H1 (cell line): ENCODE results near the gene MROH2B. TPM values are rescaled to one million over a fixed set of nuclear protein-coding genes. Genes with fewer than 3 reads are reported as not detected.

Source experiments
- CTCF ChIA-PET: fragments of 300-600 bp; sonication (Branson Sonifier 250); formaldehyde crosslinking; loops from one replicate; lab custom pipeline; 2021; ENCODE audit not compliant: partially characterized antibody; lab: Charles Lee
- POLR2A ChIA-PET: fragments of 300-600 bp; sonication (Branson Sonifier 250); formaldehyde crosslinking; loops from one replicate; lab custom pipeline; 2021; ENCODE audit warnings: inconsistent platforms; ENCODE audit not compliant: partially characterized antibody; lab: Charles Lee
- DNase-seq, 2 experiments: peaks; one replicate each; pipeline versions ENCODE4 v3.0.0 to v3.0.0-alpha.2; 2010 to 2022; ENCODE audit warnings: low spot score in 2 of 2, low read depth in 1 of 2, mixed read lengths in 1 of 2
- FAIRE-seq: peaks from 2 replicates; lab custom pipeline; 2011; peaks lifted over from hg19 to GRCh38; lab: Jason Lieb, UNC
- H2AFZ ChIP-seq: 2 replicates; pipeline ENCODE4 v1.8.1; 2012; ENCODE audit warnings: low read length, inconsistent platforms
- H2AK5ac ChIP-seq: 2 replicates; pipeline ENCODE4 v1.6.1; 2013; ENCODE audit warnings: low read depth, low read length
- H2BK120ac ChIP-seq: replicated peaks from 2 replicates; pipeline ENCODE3; 2013; ENCODE audit warnings: low read depth, low read length, inconsistent platforms
- H2BK12ac ChIP-seq: 2 replicates; pipeline ENCODE4 v1.6.1; 2013; ENCODE audit warnings: low read depth, low read length
- H2BK15ac ChIP-seq: 2 replicates; pipeline ENCODE4 v1.6.1; 2013; ENCODE audit warnings: low read length
- H2BK20ac ChIP-seq: 2 replicates; pipeline ENCODE4 v1.6.1; 2013; ENCODE audit warnings: low read length
- H2BK5ac ChIP-seq: 2 replicates; pipeline ENCODE4 v1.6.1; 2013; ENCODE audit warnings: low read depth, low read length
- H3K14ac ChIP-seq: 2 replicates; pipeline ENCODE4 v1.6.1; 2013; ENCODE audit warnings: inconsistent platforms; ENCODE audit not compliant: insufficient read length
- H3K18ac ChIP-seq: 2 replicates; pipeline ENCODE4 v1.6.1; 2013; ENCODE audit warnings: low read length; ENCODE audit errors: extremely low read depth
- H3K23ac ChIP-seq: 2 replicates; pipeline ENCODE4 v1.6.1; 2013; ENCODE audit warnings: inconsistent platforms; ENCODE audit not compliant: insufficient read length
- H3K23me2 ChIP-seq: 2 replicates; pipeline ENCODE4 v1.6.1; 2013; ENCODE audit warnings: low read depth, low read length
- H3K27ac ChIP-seq: 2 replicates; pipeline ENCODE4 v1.6.1; 2011; ENCODE audit warnings: low read depth, low read length, inconsistent platforms
- H3K27me3 ChIP-seq, 4 experiments: replicated peaks in 1 of 4; 1 replicate in 1 of 4; 2 replicates in 3 of 4; pipeline versions ENCODE4 v1.6.1 to v1.8.1; 2011 to 2013; ENCODE audit warnings: low read length in 3 of 4, mild to moderate bottlenecking in 3 of 4, inconsistent platforms in 2 of 4, mixed read lengths in 2 of 4, moderate library complexity in 1 of 4; ENCODE audit not compliant: control insufficient read depth in 3 of 4, insufficient read depth in 3 of 4; ENCODE audit errors: extremely low read depth in 1 of 4
- H3K36me3 ChIP-seq, 4 experiments: 2 replicates each; pipeline versions ENCODE4 v1.6.1 to v1.8.1; 2011 to 2013; ENCODE audit warnings: mild to moderate bottlenecking in 4 of 4, low read length in 3 of 4, moderate library complexity in 2 of 4, control low read depth in 1 of 4, inconsistent platforms in 1 of 4; ENCODE audit not compliant: insufficient read depth in 4 of 4, control insufficient read depth in 2 of 4
- H3K4ac ChIP-seq: replicated peaks from 2 replicates; pipeline ENCODE3; 2013; ENCODE audit warnings: low read length, low read depth, mixed read lengths, inconsistent platforms; ENCODE audit not compliant: insufficient read length
- H3K4me1 ChIP-seq, 4 experiments: replicated peaks in 1 of 4; 1 replicate in 1 of 4; 2 replicates in 3 of 4; pipeline versions ENCODE4 v1.6.1 to v1.8.1; 2011 to 2013; ENCODE audit warnings: low read length in 3 of 4, inconsistent platforms in 2 of 4, mixed read lengths in 1 of 4; ENCODE audit not compliant: insufficient read depth in 4 of 4, control insufficient read depth in 3 of 4
- H3K4me2 ChIP-seq, 2 experiments: 2 replicates each; pipeline versions ENCODE4 v1.6.1 to v1.8.1; 2011 to 2013; ENCODE audit warnings: low read depth in 2 of 2, low read length in 2 of 2, control low read depth in 1 of 2, inconsistent platforms in 1 of 2, mild to moderate bottlenecking in 1 of 2; ENCODE audit not compliant: insufficient read depth in 1 of 2
- H3K4me3 ChIP-seq, 4 experiments: fragments of 200-600, 300-600 bp in 1 of 4; sonication (generic), shearing (Covaris generic), sonication (Bioruptor Twin) in 1 of 4; 2 replicates each; pipeline versions ENCODE4 v1.5.1 to v1.8.1; 2011 to 2016; ENCODE audit warnings: low read length in 4 of 4, low read depth in 3 of 4, control low read depth in 2 of 4, inconsistent platforms in 2 of 4, mild to moderate bottlenecking in 2 of 4, mixed read lengths in 1 of 4, moderate library complexity in 1 of 4; ENCODE audit not compliant: insufficient read depth in 2 of 4; ENCODE audit errors: extremely low read depth in 1 of 4
- H3K56ac ChIP-seq: replicated peaks from 2 replicates; pipeline ENCODE3; 2013; ENCODE audit warnings: low read depth, mild to moderate bottlenecking, mixed read lengths, low read length, inconsistent platforms; ENCODE audit not compliant: insufficient read length
- H3K79me1 ChIP-seq: 2 replicates; pipeline ENCODE4 v1.6.1; 2013; ENCODE audit warnings: low read depth, low read length, control low read depth
- H3K79me2 ChIP-seq, 2 experiments: 2 replicates each; pipeline versions ENCODE4 v1.6.1 to v1.8.1; 2012 to 2013; ENCODE audit warnings: low read length in 2 of 2, mild to moderate bottlenecking in 2 of 2, inconsistent platforms in 1 of 2; ENCODE audit not compliant: insufficient read depth in 2 of 2, control insufficient read depth in 1 of 2
- H3K9ac ChIP-seq, 4 experiments: replicated peaks in 1 of 4; 1 replicate in 1 of 4; 2 replicates in 3 of 4; pipeline versions ENCODE4 v1.6.1 to v1.8.1; 2011 to 2013; ENCODE audit warnings: low read depth in 3 of 4, low read length in 3 of 4, control low read depth in 2 of 4, mild to moderate bottlenecking in 2 of 4, moderate library complexity in 2 of 4, inconsistent platforms in 1 of 4; ENCODE audit errors: extremely low read depth in 1 of 4
- H3K9me3 ChIP-seq, 2 experiments: 2 replicates each; pipeline versions ENCODE4 v1.6.1 to v1.8.1; 2012 to 2013; ENCODE audit warnings: mild to moderate bottlenecking in 2 of 2, moderate library complexity in 2 of 2, control low read depth in 1 of 2, inconsistent platforms in 1 of 2, low read depth in 1 of 2, low read length in 1 of 2, mixed read lengths in 1 of 2; ENCODE audit not compliant: insufficient read depth in 2 of 2
- H4K20me1 ChIP-seq, 2 experiments: replicated peaks in 1 of 2; 2 replicates each; pipeline versions ENCODE3 to v1.8.1; 2011 to 2013; ENCODE audit warnings: inconsistent platforms in 2 of 2, low read length in 2 of 2, mild to moderate bottlenecking in 1 of 2; ENCODE audit not compliant: insufficient read depth in 2 of 2, control insufficient read depth in 1 of 2
- H4K5ac ChIP-seq: 2 replicates; pipeline ENCODE4 v1.6.1; 2013; ENCODE audit warnings: low read length, low read depth, mixed read lengths, inconsistent platforms; ENCODE audit not compliant: insufficient read length
- H4K8ac ChIP-seq: 2 replicates; pipeline ENCODE4 v1.8.0; 2013; ENCODE audit warnings: mild to moderate bottlenecking, moderate library complexity, low read length, inconsistent platforms; ENCODE audit not compliant: insufficient read depth; ENCODE audit errors: extremely low read depth
- H4K91ac ChIP-seq: replicated peaks from 2 replicates; pipeline ENCODE3; 2013; ENCODE audit warnings: low read length, mixed read lengths, inconsistent platforms; ENCODE audit not compliant: insufficient read length
- EZH2 ChIP-seq: fragments of 200-600 bp; sonication (generic); IDR thresholded peaks from 2 replicates; pipeline ENCODE4 v1.7.1; 2012; ENCODE audit warnings: low read depth, mild to moderate bottlenecking, moderate library complexity, low read length, inconsistent platforms; ENCODE audit not compliant: severe bottlenecking
- NANOG ChIP-seq: IDR thresholded peaks from 2 replicates; pipeline ENCODE4 v1.6.1; 2011; ENCODE audit warnings: low read length, low read depth, mild to moderate bottlenecking, inconsistent platforms; ENCODE audit not compliant: insufficient read depth, poor library complexity, severe bottlenecking
- SRF ChIP-seq: IDR thresholded peaks from 2 replicates; pipeline ENCODE4 v1.6.1; 2011; ENCODE audit warnings: mild to moderate bottlenecking, low read depth, low read length, moderate library complexity
- TEAD4 ChIP-seq: IDR thresholded peaks from 2 replicates; pipeline ENCODE4 v1.6.1; 2012; ENCODE audit warnings: low read depth, low read length, inconsistent platforms, mixed read lengths
- WGBS, 2 experiments: shearing (Covaris generic) in 1 of 2; methylation state at CpG; one replicate each; pipeline versions ENCODE4 v1.1.6 to v1.1.7; 2013 to 2015; ENCODE audit warnings: low lambda C conversion rate in 2 of 2, mixed read lengths in 2 of 2, inconsistent platforms in 1 of 2, low coverage in 1 of 2, missing lambda C conversion rate in 1 of 2; ENCODE audit not compliant: insufficient replicate concordance in 2 of 2, insufficient coverage in 1 of 2, insufficient read length in 1 of 2; ENCODE audit errors: extremely low coverage in 1 of 2, missing lambda C conversion rate in 1 of 2; 5-methylcytosine and 5-hydroxymethylcytosine counted together
- polyA plus RNA-seq, 7 experiments: library from polyadenylated mRNA; depleted of rRNA in 3 of 7; stranded (reverse) in 5 of 7; unstranded in 2 of 7; fragments of >200 nt in 5 of 7; fragments of 200-250 nt in 2 of 7; gene quantifications; 1 replicate in 5 of 7; 2 replicates in 1 of 7; 4 replicates in 1 of 7; pipeline versions ENCODE4 v1.2.1 to v1.2.3, GENCODE V29; 2011 to 2013; ENCODE audit warnings: missing spikeins in 2 of 7, mixed read lengths in 2 of 7
- total RNA-seq: library from RNA; stranded (reverse); fragmentation: NEBNext Ultra II Directional; extraction: Animal tissue kit (Norgen Biotek cat#: 25700); gene quantifications from 2 replicates; pipeline ENCODE4 v1.2.1, GENCODE V29; 2021
- TF ChIP-seq, protein P1 (sequence below): IDR thresholded peaks from 2 replicates; pipeline ENCODE4 v1.6.1; 2011; ENCODE audit warnings: low read length, improper control_type of control experiment
- TF ChIP-seq, protein P2 (sequence below): IDR thresholded peaks from 2 replicates; pipeline ENCODE4 v1.6.1; 2012; ENCODE audit warnings: low read length, inconsistent platforms

MROH2B gene
- total and polyA plus RNA-seq, 2 of the 8 experiments (the other 6 are each of a cell fraction or from before 2014, with no cell fraction given): not detected

DNA sequence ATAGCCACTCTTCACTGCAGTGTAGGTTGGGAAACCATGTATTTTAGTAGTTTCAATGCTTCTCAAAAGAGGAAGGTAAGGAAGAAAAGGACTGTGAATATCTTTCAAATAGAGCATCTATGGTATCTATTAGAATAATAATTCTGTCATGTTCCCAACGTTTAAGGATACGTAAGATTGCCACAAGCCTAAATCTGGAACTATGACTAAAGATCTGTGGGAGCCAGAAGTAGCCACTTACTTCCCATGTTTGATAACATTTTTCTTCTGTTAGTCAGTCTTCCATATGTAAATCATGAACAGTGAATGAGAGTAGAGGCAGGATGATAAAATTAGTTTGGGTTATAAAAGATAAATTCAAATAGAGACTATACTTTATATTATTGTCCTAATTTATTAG, 16.3 kb upstream of the MROH2B start:
- WGBS, 2 experiments: 89% methylated on average over 2 of the region's 2 CpGs; no CpG with 5 or more reads in 1 of the 2 experiments
- FAIRE-seq: no peak
- TF ChIP-seq, protein P1, sequence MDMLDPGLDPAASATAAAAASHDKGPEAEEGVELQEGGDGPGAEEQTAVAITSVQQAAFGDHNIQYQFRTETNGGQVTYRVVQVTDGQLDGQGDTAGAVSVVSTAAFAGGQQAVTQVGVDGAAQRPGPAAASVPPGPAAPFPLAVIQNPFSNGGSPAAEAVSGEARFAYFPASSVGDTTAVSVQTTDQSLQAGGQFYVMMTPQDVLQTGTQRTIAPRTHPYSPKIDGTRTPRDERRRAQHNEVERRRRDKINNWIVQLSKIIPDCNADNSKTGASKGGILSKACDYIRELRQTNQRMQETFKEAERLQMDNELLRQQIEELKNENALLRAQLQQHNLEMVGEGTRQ: no peak
- TF ChIP-seq NANOG (no peak), TEAD4 (no peak), EZH2 (no peak), SRF (no peak)
- TF ChIP-seq, protein P2, sequence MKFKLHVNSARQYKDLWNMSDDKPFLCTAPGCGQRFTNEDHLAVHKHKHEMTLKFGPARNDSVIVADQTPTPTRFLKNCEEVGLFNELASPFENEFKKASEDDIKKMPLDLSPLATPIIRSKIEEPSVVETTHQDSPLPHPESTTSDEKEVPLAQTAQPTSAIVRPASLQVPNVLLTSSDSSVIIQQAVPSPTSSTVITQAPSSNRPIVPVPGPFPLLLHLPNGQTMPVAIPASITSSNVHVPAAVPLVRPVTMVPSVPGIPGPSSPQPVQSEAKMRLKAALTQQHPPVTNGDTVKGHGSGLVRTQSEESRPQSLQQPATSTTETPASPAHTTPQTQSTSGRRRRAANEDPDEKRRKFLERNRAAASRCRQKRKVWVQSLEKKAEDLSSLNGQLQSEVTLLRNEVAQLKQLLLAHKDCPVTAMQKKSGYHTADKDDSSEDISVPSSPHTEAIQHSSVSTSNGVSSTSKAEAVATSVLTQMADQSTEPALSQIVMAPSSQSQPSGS: no peak

More for the DNA sequence above, 16.3 kb upstream of the MROH2B start:
- H4K91ac ChIP-seq: no peak overlapping the region
- H2AK5ac ChIP-seq: no peak overlapping the region
- no peak overlapping the region for H3K4me3 ChIP-seq
- no peak overlapping the region for H2AFZ ChIP-seq
- H2BK5ac ChIP-seq: no peak overlapping the region
- H3K4me2 ChIP-seq: no peak overlapping the region
- no peak overlapping the region for H3K23ac ChIP-seq
- H3K79me2 ChIP-seq: no peaks in the 10 kb centered on the region
- no peak overlapping the region for H3K56ac ChIP-seq
- H3K36me3 ChIP-seq: no peaks in the 10 kb centered on the region
- no peak overlapping the region for H3K9ac ChIP-seq
- no peak overlapping the region for H4K8ac ChIP-seq
- no peak for DNase-seq
- H2BK120ac ChIP-seq: no peak overlapping the region
- H3K4me1 ChIP-seq: no peaks in the 10 kb centered on the region; a peak in 1 of 7 replicates
- no peaks in the 10 kb centered on the region for H3K9me3 ChIP-seq
- no peaks in the 10 kb centered on the region for H3K27me3 ChIP-seq
- H4K20me1 ChIP-seq: no peaks in the 10 kb centered on the region
- no peak overlapping the region for H3K14ac ChIP-seq
- H3K27ac ChIP-seq: no peak overlapping the region
- CTCF ChIA-PET: interaction anchor here (0.8 kb wide), 1 partner anchor 22 kb away, joined by 3 read pairs; no protein-coding TSS in a partner anchor
- H3K18ac ChIP-seq: no peak overlapping the region
- H3K23me2 ChIP-seq: no peaks in the 10 kb centered on the region
- H3K4ac ChIP-seq: no peak overlapping the region
- POLR2A ChIA-PET: no interaction called here
- no peak overlapping the region for H2BK20ac ChIP-seq
- H2BK12ac ChIP-seq: no peak overlapping the region
- H4K5ac ChIP-seq: no peak overlapping the region
- no peak overlapping the region for H2BK15ac ChIP-seq
- H3K79me1 ChIP-seq: no peaks in the 10 kb centered on the region
